ENCODE results near the gene SLC46A1.

GRCh38 chr17:28366605-28367004, 39.4 kb downstream of the SLC46A1 start:
- TF ChIP-seq CTCF (CRISPR knock-in tag; IDR thresholded peaks at IDR 0.05), result no peak
- TF ChIP-seq MEF2D (CRISPR knock-in tag; IDR thresholded peaks at IDR 0.05), result no peak
- TF ChIP-seq JUND (CRISPR knock-in tag; IDR thresholded peaks at IDR 0.05), result no peak
- no peak for TF ChIP-seq ATF6 (CRISPR knock-in tag; conservative IDR thresholded peaks at IDR 0.05)
- TF ChIP-seq KAT7 (CRISPR knock-in tag; IDR thresholded peaks at IDR 0.05; ENCODE audit: borderline replicate concordance), result no peak
